ENCODE data around the gene WWP2.
"Not testable (repeated sequence)": the region's sequence is repeated elsewhere in the genome, so short reads cannot be mapped to it uniquely, and the experiment has no call there.

The WWP2 gene

GRCh38 chr16:69942627-69943170 lies 180.6 kb downstream of the WWP2 start:
- DNase-seq (ENCODE audit: low read depth in 2 of 2): no peak

- not testable (repeated sequence) for DNase-seq (ENCODE audit: low read depth in 2 of 2)
These were observed 181.3 kb downstream of the WWP2 start for GRCh38 chr16:69943241-69944036.

GRCh38 chr16:69950411-69950810 lies 188.3 kb downstream of the WWP2 start:
- not testable (repeated sequence) for DNase-seq (ENCODE audit: low read depth in 2 of 2)

- not testable (repeated sequence) for DNase-seq (ENCODE audit: low read depth in 2 of 2)
These were observed 189.0 kb downstream of the WWP2 start, which contains the start of gene CLEC18A for GRCh38 chr16:69951017-69951671. CLEC18A (plus strand) TSS chr16:69951334; CDS start chr16:69951367, 33 bp downstream.

- DNase-seq (ENCODE audit: low read depth in 2 of 2): not testable (repeated sequence)
These were observed 189.5 kb downstream of the WWP2 start for GRCh38 chr16:69951672-69952031.

GRCh38 chr16:69952116-69952515 lies 190.0 kb downstream of the WWP2 start:
- DNase-seq (ENCODE audit: low read depth in 2 of 2): not testable (repeated sequence)

GRCh38 chr16:69952572-69953355 lies 190.6 kb downstream of the WWP2 start:
- DNase-seq (ENCODE audit: low read depth in 2 of 2): not testable (repeated sequence)

- DNase-seq (ENCODE audit: low read depth in 2 of 2): not testable (repeated sequence)
These were observed 192.1 kb downstream of the WWP2 start for GRCh38 chr16:69954241-69954640.

- not testable (repeated sequence) for DNase-seq (ENCODE audit: low read depth in 2 of 2)
These were observed 201.2 kb downstream of the WWP2 start for GRCh38 chr16:69963312-69963711.

- not testable (repeated sequence) for DNase-seq (ENCODE audit: low read depth in 2 of 2)
These were observed 203.0 kb downstream of the WWP2 start for GRCh38 chr16:69964960-69965660.

GRCh38 chr16:69965661-69966054 lies 203.5 kb downstream of the WWP2 start:
- not testable (repeated sequence) for DNase-seq (ENCODE audit: low read depth in 2 of 2)

GRCh38 chr16:69967688-69968087 lies 205.6 kb downstream of the WWP2 start:
- DNase-seq (ENCODE audit: low read depth in 2 of 2): not testable (repeated sequence)

- not testable (repeated sequence) for DNase-seq (ENCODE audit: low read depth in 2 of 2)
These were observed 206.0 kb downstream of the WWP2 start for GRCh38 chr16:69968125-69968524.

- not testable (repeated sequence) for DNase-seq (ENCODE audit: low read depth in 2 of 2)
These were observed 207.5 kb downstream of the WWP2 start for GRCh38 chr16:69969657-69970056.

- not testable (repeated sequence) for DNase-seq (ENCODE audit: low read depth in 2 of 2)
These were observed 210.0 kb downstream of the WWP2 start for GRCh38 chr16:69972120-69972519.

GRCh38 chr16:69972935-69973334 lies 210.8 kb downstream of the WWP2 start:
- not testable (repeated sequence) for DNase-seq (ENCODE audit: low read depth in 2 of 2)

GRCh38 chr16:69985196-69985595 lies 223.1 kb downstream of the WWP2 start:
- not testable (repeated sequence) for DNase-seq (ENCODE audit: low read depth in 2 of 2)

All from activated CD8-positive, alpha-beta memory T cell treated with anti-CD3 and anti-CD28 coated beads for 4 hours (primary cell).